Measurements from ENCODE around the gene MYEOV.
A peak's percentile ranks its signal among the peaks of the same experiment; 100 is the strongest.

Gene MYEOV

GRCh38 chr11:69287968-69288882 is 5.7 kb upstream of the MYEOV start:
- DNase-seq, result no peak

- DNase-seq, result no peak
Measured at GRCh38 chr11:69288883-69289242, 5.1 kb upstream of the MYEOV start.

DNA sequence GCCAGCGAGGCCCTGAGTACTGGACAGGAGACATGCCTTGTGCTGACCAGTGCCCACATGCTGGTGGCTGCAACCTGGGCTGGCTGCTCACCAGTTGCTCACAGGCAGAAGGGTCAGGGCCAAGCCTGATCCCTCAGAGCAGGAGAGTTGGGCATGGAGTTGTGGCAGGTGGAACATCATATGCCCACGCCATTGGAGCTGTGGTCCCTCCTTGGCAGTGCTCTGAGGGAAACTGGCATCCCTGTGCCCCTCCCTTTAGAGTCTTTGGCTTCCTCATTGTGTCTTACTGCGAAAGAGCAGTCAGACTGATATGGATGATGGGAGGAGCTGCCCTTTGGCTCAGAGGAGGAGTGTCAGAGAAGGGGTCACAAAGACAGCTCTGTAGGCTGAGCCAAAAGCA is 3.1 kb upstream of the MYEOV start:
- no peak for DNase-seq

GRCh38 chr11:69291459-69292110 is 2.4 kb upstream of the MYEOV start:
- DNase-seq, result no peak

DNA sequence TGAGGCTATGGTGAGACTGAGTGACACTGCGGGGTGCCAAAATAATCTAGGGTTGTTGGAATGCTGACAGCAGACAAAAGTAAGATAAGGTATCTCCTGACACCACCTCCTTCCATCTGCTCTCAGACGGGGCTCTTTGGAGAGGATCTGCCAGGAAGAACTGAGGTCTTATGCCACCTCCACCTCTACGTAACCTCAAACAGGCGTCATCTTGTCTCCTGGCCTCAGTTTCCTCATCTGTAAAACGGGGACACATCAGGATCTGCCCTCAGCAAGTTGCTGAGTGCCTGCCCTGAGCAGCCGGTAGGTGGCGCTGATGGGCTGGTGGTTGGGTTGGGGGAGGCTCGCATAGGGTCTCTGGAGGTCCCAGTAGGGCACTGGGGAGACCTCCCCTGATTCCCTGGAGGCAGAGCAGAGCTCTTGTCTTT is 1.7 kb upstream of the MYEOV start:
- DNase-seq, result no peak

GRCh38 chr11:69293087-69293486 is 868 bp upstream of the MYEOV start:
- no peak for DNase-seq

DNA sequence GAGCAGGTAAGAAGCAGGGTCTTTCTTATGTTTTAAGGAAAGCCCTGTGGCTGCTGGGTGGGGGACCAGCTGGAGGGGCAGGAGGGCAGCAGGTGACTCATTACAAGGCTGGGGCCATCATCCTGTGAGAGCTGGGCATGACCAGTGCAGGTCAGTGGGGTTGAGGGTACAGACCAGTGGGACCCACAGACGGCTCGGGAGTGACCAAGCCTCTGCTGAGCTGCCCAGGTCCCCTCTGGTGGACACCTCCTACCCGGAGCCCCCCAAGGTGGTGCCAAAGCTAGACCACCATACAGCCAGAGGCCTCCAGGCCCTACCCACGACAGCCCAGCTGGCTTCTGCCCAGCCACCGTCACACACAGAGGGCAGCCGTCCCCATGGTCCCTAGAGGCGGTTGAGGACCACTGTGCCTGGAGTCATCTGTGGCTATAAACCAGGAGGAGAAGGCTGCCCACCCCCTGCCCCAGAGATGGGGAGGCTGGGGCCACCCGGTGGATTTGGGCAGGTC is 670 bp downstream of the MYEOV start:
- no peak for DNase-seq

DNA sequence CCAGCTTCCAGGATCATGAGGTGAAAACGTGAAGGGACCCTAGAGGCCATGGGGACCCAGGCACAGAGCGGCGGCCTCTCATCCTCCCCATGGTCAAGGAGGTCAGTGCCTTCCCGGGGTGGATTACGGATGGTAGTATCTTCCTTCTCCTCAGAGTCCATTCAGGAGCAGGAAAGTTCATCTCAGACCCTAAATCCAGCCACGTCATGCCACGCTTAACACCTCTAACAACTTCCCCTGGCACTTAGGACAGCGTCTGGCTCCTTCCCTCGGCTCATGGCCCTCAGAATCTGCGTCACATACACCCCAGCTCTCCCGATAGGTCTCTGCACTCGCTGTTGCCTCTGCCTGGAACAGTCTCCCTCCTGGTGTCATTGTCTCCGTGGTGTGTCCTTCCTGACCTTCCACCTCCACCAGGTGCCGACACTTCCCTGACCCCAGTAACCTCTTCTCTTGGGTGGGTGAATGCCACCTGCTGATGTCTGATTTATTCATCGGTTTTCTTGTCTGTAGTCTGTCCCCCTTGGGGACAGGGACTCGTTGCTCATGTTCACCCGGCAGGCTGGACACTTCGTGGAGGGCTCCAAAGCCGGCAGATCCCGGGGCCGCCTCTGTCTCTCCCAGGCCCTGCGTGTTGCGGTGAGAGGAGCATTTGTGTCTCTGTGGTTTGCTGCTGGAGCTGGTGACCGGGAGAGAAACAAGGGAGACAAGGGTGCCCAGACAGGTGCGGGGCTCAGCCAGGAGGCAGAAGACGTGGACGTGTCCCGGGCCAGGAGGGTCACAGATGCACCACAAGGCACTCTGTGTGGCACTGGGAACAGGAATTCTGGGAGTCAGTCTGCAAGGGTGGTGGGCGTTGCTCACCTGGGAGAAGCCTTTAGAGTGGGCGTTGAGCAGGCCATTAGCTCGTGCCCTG is 1.4 kb downstream of the MYEOV start:
- DNase-seq, result no peak

- DNase-seq, result no peak
Measured at GRCh38 chr11:69295995-69296889, 2.3 kb downstream of the MYEOV start.

DNA sequence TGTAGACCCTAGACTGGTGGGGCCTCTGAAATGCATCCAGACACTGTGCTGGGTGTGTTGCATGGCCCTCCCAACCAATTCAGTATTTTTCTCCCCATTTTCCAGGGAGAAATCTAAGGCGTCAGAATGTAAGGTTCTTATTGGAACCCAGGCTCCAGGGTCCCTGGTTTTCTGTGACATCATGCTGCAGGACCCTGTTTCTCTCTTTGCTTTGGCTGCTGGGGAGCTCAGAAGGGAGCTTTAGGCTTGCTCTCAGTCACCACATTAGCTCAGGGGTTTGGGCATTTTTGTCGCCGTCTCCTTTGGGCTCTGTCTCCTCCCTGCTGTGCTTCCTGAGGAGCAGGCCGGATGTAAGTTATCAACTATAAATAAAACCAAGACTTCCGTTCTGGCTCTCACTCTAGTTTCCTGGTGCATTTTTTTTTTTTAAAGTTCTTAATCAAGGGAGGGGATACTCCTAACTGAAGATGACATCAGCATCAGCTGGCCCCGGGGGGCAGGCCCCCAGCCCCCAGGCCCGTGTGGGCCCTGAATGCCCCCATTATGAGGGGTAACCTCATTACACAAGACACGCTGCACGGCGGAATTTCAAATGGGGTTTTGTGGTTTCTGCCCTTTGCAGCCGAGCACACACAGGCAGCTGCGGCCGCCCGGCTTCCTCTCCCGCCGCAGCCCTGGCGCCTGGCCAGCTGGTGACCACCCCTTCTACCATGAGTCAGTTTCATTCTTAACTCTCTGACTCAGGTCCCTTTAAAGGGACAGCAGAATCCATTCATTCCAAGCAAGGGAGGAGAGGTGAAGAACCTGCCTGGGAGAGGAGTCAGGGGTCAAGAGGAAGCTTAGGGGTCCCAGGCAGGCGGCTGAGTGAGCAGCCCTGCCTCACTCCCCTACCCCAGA is 3.2 kb downstream of the MYEOV start:
- peak; percentile 12 to 61 for DNase-seq

DNA sequence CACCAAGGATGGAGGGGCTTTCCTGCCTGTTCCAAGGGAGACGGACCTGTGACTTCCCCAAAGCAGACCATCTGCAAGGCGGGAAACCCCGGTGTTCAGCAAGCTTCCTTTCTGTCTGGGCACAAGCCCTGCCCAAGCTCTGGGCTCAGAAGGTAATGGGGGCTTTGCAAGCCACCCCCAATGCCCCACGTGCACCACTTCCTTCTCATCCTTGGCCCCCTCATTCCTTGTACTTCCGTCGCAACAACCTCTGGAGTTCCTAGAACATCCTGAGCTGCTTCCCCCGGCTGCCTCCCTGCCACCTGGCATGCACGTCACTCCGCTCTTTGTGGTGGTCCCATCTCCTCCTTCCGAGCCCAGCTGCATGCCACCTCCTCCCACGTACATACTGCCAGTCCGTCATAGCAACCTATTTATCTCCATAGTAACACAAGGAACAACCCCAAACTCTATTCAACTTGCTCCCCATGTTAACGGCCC is 3.9 kb downstream of the MYEOV start:
- peak in 1 of 2 donors; percentile 54 for DNase-seq

- DNase-seq, result peak; percentile 4 to 48
Measured at GRCh38 chr11:69298267-69299022, 4.5 kb downstream of the MYEOV start.

DNA sequence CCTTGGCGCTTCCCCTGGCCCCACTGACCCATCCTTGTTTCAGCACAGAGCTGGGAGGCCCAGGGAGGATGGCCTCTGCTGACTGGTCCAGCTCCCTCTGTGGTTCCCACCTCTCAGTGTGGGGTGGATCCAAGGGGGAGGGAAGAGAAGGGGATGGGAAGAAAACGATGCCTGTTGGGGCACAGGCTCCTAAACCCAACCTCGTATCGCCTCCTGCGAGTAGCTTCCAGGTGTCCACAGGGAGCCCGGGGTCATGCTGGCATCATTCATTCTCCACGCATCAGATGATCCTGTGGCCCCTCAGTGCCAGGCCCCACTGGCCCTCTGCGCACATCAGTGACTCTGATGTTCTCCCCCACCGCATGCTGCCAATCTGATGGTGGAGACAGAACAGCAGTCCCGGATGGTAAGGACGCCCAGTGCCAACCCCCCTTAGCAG is 5.1 kb downstream of the MYEOV start:
- no peak for DNase-seq

DNA sequence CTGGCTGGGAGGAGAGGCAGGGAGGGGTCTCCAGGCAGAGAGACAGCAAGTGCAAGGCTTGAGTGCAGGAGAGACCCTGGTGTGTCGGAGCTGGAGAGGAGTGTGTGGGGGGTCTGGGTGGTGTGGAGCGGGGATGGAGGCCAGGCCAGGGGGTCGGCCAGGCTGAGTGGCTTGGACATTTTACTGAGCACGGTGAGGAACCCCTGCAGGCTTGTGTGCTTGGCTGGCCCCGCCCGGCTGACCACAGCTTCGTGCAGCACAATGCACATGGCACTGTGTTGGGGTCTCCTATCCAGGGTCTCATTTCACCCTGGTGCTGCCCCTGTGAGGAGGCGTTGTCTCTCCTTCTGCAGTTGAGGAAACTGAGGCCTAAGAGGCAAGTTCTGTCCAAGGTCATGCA is 5.6 kb downstream of the MYEOV start:
- no peak for DNase-seq

GRCh38 chr11:69300120-69301060 is 6.4 kb downstream of the MYEOV start:
- no peak for DNase-seq

GRCh38 chr11:69301081-69301454 is 7.1 kb downstream of the MYEOV start:
- DNase-seq, result no peak

- no peak for DNase-seq
Measured at GRCh38 chr11:69301455-69302401, 7.8 kb downstream of the MYEOV start.
